Thoracic aorta (tissue), 2 donors: ENCODE data around the gene TMC3. TPM values are rescaled to one million over a fixed set of nuclear protein-coding genes. Genes with fewer than 3 reads are reported as not detected.

Source experiments
- ATAC-seq: fragments of 150-250 bp; one replicate; pipeline ENCODE4 v1.8.0; 2017; ENCODE audit warnings: low read depth; ENCODE audit not compliant: insufficient number of reproducible peaks, low FRiP score
- DNase-seq: peaks from one replicate; pipeline ENCODE4 v3.0.0-alpha.2; 2020; ENCODE audit warnings: low spot score
- H3K27ac ChIP-seq, 2 donors: fragments of 200-600 bp; sonication (generic); 1 replicate in 1 of 2; 2 replicates in 1 of 2; pipeline ENCODE4 v1.5.1; 2016; ENCODE audit warnings: mild to moderate bottlenecking in 2 of 2, moderate library complexity in 2 of 2
- H3K27me3 ChIP-seq: fragments of 200-600 bp; sonication (generic); replicated peaks from 2 replicates; pipeline ENCODE4 v1.6.0; 2016; ENCODE audit warnings: mild to moderate bottlenecking; ENCODE audit not compliant: insufficient read depth
- H3K36me3 ChIP-seq: fragments of 200-600 bp; sonication (generic); one replicate; pipeline ENCODE4 v1.5.1; 2016
- H3K4me1 ChIP-seq, 2 donors: fragments of 200-600 bp; sonication (generic); 1 replicate in 1 of 2; 2 replicates in 1 of 2; pipeline versions ENCODE4 v1.5.1 to v1.6.0; 2016; ENCODE audit warnings: low read depth in 2 of 2, mild to moderate bottlenecking in 1 of 2; ENCODE audit not compliant: control insufficient read depth in 1 of 2
- H3K4me3 ChIP-seq: fragments of 200-600 bp; sonication (generic); 2 replicates; pipeline ENCODE4 v1.5.1; 2016; ENCODE audit warnings: mild to moderate bottlenecking
- H3K9me3 ChIP-seq: fragments of 200-600 bp; sonication (generic); 2 replicates; pipeline ENCODE4 v1.5.1; 2016
- CTCF ChIP-seq: fragments of 200-600 bp; sonication (generic); IDR thresholded peaks from one replicate; pipeline ENCODE4 v1.5.1; 2019; ENCODE audit warnings: antibody characterized with exemption
- total RNA-seq, 2 donors: library from RNA; depleted of rRNA; stranded (reverse); fragments of >200 nt; gene quantifications; one replicate each; pipeline versions ENCODE4 v1.1.0 to v1.2.3, GENCODE V29; 2016

The TMC3 gene
- total RNA-seq, 2 donors from 2014 or later, result 0.54 TPM; not detected in 1

GRCh38 chr15:81282606-81282895 lies 91.5 kb downstream of the TMC3 start:
- Histone ChIP-seq H3K4me3 (no peak overlapping the region), H3K9me3 (peaks cover under 1% of the 10 kb centered on the region), H3K27me3 (no peaks in the 10 kb centered on the region), H3K27ac (no peak overlapping the region), H3K4me1 (no peaks in the 10 kb centered on the region), H3K36me3 (no peaks in the 10 kb centered on the region)
- no peak for ATAC-seq
- no peak for DNase-seq
- no peak for TF ChIP-seq CTCF

GRCh38 chr15:81281766-81282605 lies 92.0 kb downstream of the TMC3 start:
- H3K27me3 ChIP-seq, result no peaks in the 10 kb centered on the region
- no peak overlapping the region for H3K27ac ChIP-seq
- peaks cover 6% of the 10 kb centered on the region for H3K9me3 ChIP-seq
- H3K36me3 ChIP-seq, result no peaks in the 10 kb centered on the region
- no peaks in the 10 kb centered on the region for H3K4me1 ChIP-seq
- DNase-seq, result no peak
- ATAC-seq, result no peak
- H3K4me3 ChIP-seq, result no peak overlapping the region
- no peak for TF ChIP-seq CTCF

GRCh38 chr15:81281456-81281735 lies 92.6 kb downstream of the TMC3 start:
- H3K27ac ChIP-seq, result no peak overlapping the region
- no peak for DNase-seq
- ATAC-seq, result no peak
- H3K4me1 ChIP-seq, result no peaks in the 10 kb centered on the region
- TF ChIP-seq CTCF, result no peak
- peaks cover 8% of the 10 kb centered on the region for H3K9me3 ChIP-seq
- H3K4me3 ChIP-seq, result no peak overlapping the region
- H3K27me3 ChIP-seq, result no peaks in the 10 kb centered on the region
- H3K36me3 ChIP-seq, result no peaks in the 10 kb centered on the region

Other genes starting within 250 kb of the TMC3 start
- 1 to 10 TPM in 1 of 2 donors, not detected in 1; 1.1 TPM for gene CFAP161, start 239.9 kb downstream of the TMC3 start, total RNA-seq
- gene IL16, start 177.3 kb downstream of the TMC3 start, total RNA-seq, result 10 to 100 TPM; 11.1 to 17.1 TPM
- gene STARD5, start 50.1 kb downstream of the TMC3 start, total RNA-seq, result 10 to 100 TPM in 1 of 2 donors, 1 to 10 TPM in 1; 7.3 to 14.9 TPM